GM23248 (cell line): ENCODE measurements around the gene ADGRL3. TPM values are rescaled to one million over a fixed set of nuclear protein-coding genes. Genes with fewer than 3 reads are reported as not detected.
"Not testable (repeated sequence)": the region's sequence is repeated elsewhere in the genome, so short reads cannot be mapped to it uniquely, and the experiment has no call there.

ENCODE experiments used
- DNase-seq: peaks from one replicate; pipeline ENCODE4 v3.0.0-alpha.2; 2015
- H2AFZ ChIP-seq: fragments of 200-600 bp; sonication (generic); 2 replicates; pipeline ENCODE4 v1.6.1; 2016; ENCODE audit warnings: antibody characterized with exemption
- H3F3A ChIP-seq: fragments of 200-600 bp; sonication (generic); 2 replicates; pipeline ENCODE4 v1.6.1; 2016; ENCODE audit warnings: mild to moderate bottlenecking, antibody characterized with exemption, mixed run types; ENCODE audit not compliant: insufficient read depth
- H3K27ac ChIP-seq: fragments of 200-600 bp; sonication (generic); 2 replicates; pipeline ENCODE4 v1.5.1; 2016; ENCODE audit warnings: mild to moderate bottlenecking
- H3K27me3 ChIP-seq: fragments of 200-600 bp; sonication (generic); replicated peaks from 2 replicates; pipeline ENCODE4 v1.6.1; 2016; ENCODE audit warnings: mild to moderate bottlenecking; ENCODE audit not compliant: insufficient read depth
- H3K36me3 ChIP-seq: fragments of 200-600 bp; sonication (generic); 2 replicates; pipeline ENCODE4 v1.6.1; 2016; ENCODE audit warnings: low read depth, mild to moderate bottlenecking
- H3K4me1 ChIP-seq: fragments of 200-600 bp; sonication (generic); 2 replicates; pipeline ENCODE4 v1.6.1; 2016; ENCODE audit warnings: mild to moderate bottlenecking; ENCODE audit not compliant: insufficient read depth
- H3K4me2 ChIP-seq: fragments of 200-600 bp; sonication (generic); one replicate; pipeline ENCODE4 v1.6.1; 2016; ENCODE audit warnings: mild to moderate bottlenecking; ENCODE audit not compliant: unreplicated experiment
- H3K4me3 ChIP-seq: fragments of 200-600 bp; sonication (generic); 2 replicates; pipeline ENCODE4 v1.5.1; 2016; ENCODE audit warnings: mild to moderate bottlenecking
- H3K79me2 ChIP-seq: fragments of 200-600 bp; sonication (generic); 2 replicates; pipeline ENCODE4 v1.6.1; 2016; ENCODE audit warnings: mild to moderate bottlenecking; ENCODE audit not compliant: insufficient read depth
- H3K9ac ChIP-seq: fragments of 200-600 bp; sonication (generic); 2 replicates; pipeline ENCODE4 v1.6.1; 2016; ENCODE audit warnings: mild to moderate bottlenecking
- H3K9me2 ChIP-seq: fragments of 200-600 bp; sonication (generic); 2 replicates; pipeline ENCODE4 v1.6.1; 2016; ENCODE audit warnings: mixed run types, mild to moderate bottlenecking, moderate library complexity; ENCODE audit not compliant: insufficient read depth
- H3K9me3 ChIP-seq: fragments of 200-600 bp; sonication (generic); one replicate; pipeline ENCODE4 v1.6.1; 2017; ENCODE audit warnings: low read depth
- H4K20me1 ChIP-seq: fragments of 200-600 bp; sonication (generic); 2 replicates; pipeline ENCODE4 v1.6.0; 2016; ENCODE audit not compliant: insufficient read depth
- EZH2 ChIP-seq: fragments of 200-600 bp; sonication (generic); IDR thresholded peaks from 2 replicates; pipeline ENCODE4 v1.6.1; 2018; ENCODE audit warnings: antibody characterized with exemption, mild to moderate bottlenecking; ENCODE audit not compliant: insufficient read depth, poor library complexity, severe bottlenecking
- EZH2phosphoT487 ChIP-seq: fragments of 200-600 bp; sonication (generic); IDR thresholded peaks from 2 replicates; pipeline ENCODE4 v1.6.1; 2018; ENCODE audit warnings: antibody characterized with exemption, moderate library complexity, mild to moderate bottlenecking, low read depth; ENCODE audit not compliant: insufficient read depth
- whole genome bisulfite sequencing, 2 experiments: methylation state at CpG; one replicate each; pipeline ENCODE4 v1.1.6; 2015 to 2017; ENCODE audit warnings: low lambda C conversion rate in 2 of 2, low coverage in 1 of 2; ENCODE audit errors: missing lambda C conversion rate in 2 of 2; 5-methylcytosine and 5-hydroxymethylcytosine counted together
- in situ Hi-C: fragments of 300-500 bp; cut with MboI; formaldehyde crosslinking; loops from 2 replicates; pipeline ENCODE4 v1.15.0; 2020
- polyA plus RNA-seq: library from polyadenylated mRNA; unstranded; fragments of >200 nt; fragmentation: Nextera tagmentation; extraction: Ambion mirVana; gene quantifications from 2 replicates; pipeline ENCODE4 v1.2.1, GENCODE V29; 2016
- total RNA-seq: library from RNA; depleted of rRNA; stranded (reverse); fragments of >200 nt; shearing (Covaris generic); gene quantifications from 2 replicates; pipeline ENCODE4 v1.2.3, GENCODE V29; 2014

Gene ADGRL3
- total and polyA plus RNA-seq, 2 experiments from 2014 or later = not detected

DNA sequence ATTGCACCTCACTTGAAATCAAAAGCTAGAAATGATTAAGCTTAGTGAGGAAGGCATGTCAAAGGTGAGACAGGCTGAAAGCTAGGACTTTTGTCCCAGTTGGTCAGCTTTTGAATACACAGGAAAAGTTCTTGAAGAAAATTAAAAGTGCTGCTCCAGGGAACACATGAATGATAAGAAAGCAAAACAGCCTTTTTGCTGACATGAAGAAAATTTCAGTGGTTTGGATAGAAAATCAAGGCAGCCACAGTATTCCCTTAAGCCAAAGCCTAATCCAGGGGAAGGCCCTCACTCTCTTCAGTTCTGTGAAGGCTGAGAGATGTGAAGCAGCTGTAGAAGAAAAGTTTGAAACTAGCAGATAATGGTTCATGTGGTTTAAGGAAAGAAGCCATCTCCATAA is 150.8 kb downstream of the ADGRL3 start:
- H3K27me3 ChIP-seq = no peaks in the 10 kb centered on the region
- no peak for DNase-seq
- no peak overlapping the region for H2AFZ ChIP-seq
- in situ Hi-C loops = no loop called here
- no peaks in the 10 kb centered on the region for H3K36me3 ChIP-seq
- H3K9ac ChIP-seq = no peak overlapping the region
- no peaks in the 10 kb centered on the region for H4K20me1 ChIP-seq
- H3F3A ChIP-seq = no peaks in the 10 kb centered on the region
- peaks cover 2% of the 10 kb centered on the region for H3K9me3 ChIP-seq
- H3K79me2 ChIP-seq = no peaks in the 10 kb centered on the region
- H3K4me3 ChIP-seq = no peak overlapping the region
- no peaks in the 10 kb centered on the region for H3K4me1 ChIP-seq
- no peaks in the 10 kb centered on the region for H3K9me2 ChIP-seq
- H3K27ac ChIP-seq = no peak overlapping the region
- no peak overlapping the region for H3K4me2 ChIP-seq
- TF ChIP-seq EZH2 (no peak), EZH2phosphoT487 (no peak)

DNA sequence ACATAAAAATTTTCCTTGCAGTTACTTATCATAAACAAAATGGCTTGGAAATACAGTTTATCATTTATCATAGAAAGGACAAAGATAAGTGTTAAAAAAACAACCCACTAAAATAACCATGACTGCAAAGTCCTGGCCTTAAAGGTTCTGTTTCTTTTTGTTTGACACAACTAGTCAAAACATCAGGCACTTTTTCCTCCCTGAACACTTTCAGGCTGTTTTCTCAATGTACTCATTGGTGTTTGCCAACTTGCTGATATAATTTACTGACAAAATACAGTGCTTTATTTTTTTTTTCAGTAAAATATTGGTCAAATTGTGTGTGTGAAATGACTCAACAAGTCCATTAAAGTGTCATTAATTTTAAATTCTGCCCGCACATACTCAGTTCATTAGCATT is 156.6 kb downstream of the ADGRL3 start:
- Histone ChIP-seq H3K4me2 (no peak overlapping the region), H3K9me2 (no peaks in the 10 kb centered on the region), H3K36me3 (no peaks in the 10 kb centered on the region), H3F3A (no peaks in the 10 kb centered on the region), H3K4me3 (no peak overlapping the region), H3K27ac (no peak overlapping the region), H3K9ac (no peak overlapping the region), H4K20me1 (no peaks in the 10 kb centered on the region), H3K79me2 (no peaks in the 10 kb centered on the region), H3K27me3 (no peaks in the 10 kb centered on the region), H3K9me3 (no peaks in the 10 kb centered on the region), H2AFZ (no peak overlapping the region), H3K4me1 (no peaks in the 10 kb centered on the region)
- no peak for DNase-seq
- TF ChIP-seq EZH2 = no peak
- TF ChIP-seq EZH2phosphoT487 = no peak
- in situ Hi-C loops = no loop called here
- 25% methylated on average over 1 of the region's 1 CpG for WGBS, 2 experiments

DNA sequence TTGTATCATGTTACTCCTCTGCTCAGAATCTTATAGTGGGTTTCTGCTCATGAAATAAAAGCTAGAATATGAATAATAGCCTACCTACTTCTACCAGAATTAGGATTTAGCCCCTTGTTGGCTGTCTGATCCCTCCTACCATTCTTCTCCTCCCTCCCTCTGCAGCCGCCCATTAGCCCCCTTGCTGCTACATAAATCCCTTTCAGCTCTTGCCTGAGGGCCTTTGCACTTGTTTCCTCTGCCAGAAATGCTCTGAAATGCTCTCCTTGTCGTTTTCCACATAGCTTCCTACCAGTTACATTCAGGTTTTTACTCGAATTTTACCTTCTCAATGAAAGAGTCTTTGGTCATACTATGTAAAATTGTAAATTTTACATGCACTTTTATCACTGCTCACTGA is 159.2 kb downstream of the ADGRL3 start:
- Histone ChIP-seq H3K27ac (no peak overlapping the region), H3K4me3 (no peak overlapping the region), H3K79me2 (no peaks in the 10 kb centered on the region), H2AFZ (no peak overlapping the region), H3K4me1 (no peaks in the 10 kb centered on the region), H3K36me3 (no peaks in the 10 kb centered on the region), H3K9ac (no peak overlapping the region), H3K4me2 (no peak overlapping the region), H3K27me3 (no peaks in the 10 kb centered on the region), H3K9me3 (no peaks in the 10 kb centered on the region), H4K20me1 (no peaks in the 10 kb centered on the region), H3K9me2 (no peaks in the 10 kb centered on the region), H3F3A (no peaks in the 10 kb centered on the region)
- WGBS, 2 experiments = 8% methylated on average over 3 of the region's 3 CpGs
- no peak for DNase-seq
- in situ Hi-C loops = no loop called here
- TF ChIP-seq EZH2 (no peak), EZH2phosphoT487 (no peak)

DNA sequence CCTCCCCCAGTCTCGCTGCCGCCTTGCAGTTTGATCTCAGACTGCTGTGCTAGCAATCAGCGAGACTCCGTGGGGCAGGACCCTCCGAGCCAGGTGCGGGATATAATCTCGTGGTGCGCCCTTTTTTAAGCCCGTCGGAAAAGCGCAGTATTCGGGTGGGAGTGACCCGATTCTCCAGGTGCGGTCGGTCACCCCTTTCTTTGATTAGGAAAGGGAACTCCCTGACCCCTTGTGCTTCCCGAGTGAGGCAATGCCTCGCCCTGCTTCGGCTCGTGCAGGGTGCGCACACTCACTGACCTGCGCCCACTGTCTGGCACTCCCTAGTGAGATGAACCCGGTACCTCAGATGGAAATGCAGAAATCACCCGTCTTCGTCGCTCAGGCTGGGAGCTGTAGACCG is 172.7 kb downstream of the ADGRL3 start:
- H3K4me2 ChIP-seq, H2AFZ ChIP-seq, H3K9me3 ChIP-seq, H3K4me1 ChIP-seq, H3K36me3 ChIP-seq, H3K9me2 ChIP-seq, H3K79me2 ChIP-seq, H3K9ac ChIP-seq, H3K27me3 ChIP-seq, in situ Hi-C loops, H3F3A ChIP-seq, DNase-seq, H4K20me1 ChIP-seq, H3K27ac ChIP-seq, H3K4me3 ChIP-seq: not testable (repeated sequence)
- 63 to 70% methylated on average over 21 to 26 of the region's 26 CpGs for WGBS, 2 experiments

DNA sequence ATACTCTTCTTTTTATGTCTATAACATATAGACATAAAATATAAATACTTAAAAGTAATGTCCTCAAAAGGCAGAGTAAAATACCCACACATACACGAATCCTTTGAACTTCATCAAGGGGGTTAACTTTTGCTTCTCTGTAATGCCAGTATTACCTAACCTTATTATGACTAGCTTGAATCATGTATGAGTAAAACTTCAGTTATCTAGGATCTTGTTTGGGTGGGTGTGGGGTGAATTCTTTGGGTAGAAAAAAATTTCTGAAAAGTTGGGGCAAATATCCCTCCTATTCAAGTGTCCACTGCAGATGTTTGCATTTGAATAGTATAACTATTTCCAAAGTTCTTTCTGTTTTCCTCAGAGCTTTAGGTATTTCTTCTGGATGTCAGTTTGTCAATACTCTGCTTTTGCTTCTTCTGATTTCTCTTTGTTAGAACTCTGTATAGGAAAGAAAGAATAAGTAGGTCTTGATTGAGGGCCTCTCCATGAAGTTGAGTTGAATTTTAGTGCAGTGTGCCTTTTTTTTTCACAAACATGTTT is 173.8 kb downstream of the ADGRL3 start:
- in situ Hi-C loops = no loop called here
- WGBS, 2 experiments = 5 to 13% methylated on average over 1 of the region's 1 CpG
- no peak overlapping the region for H3K4me2 ChIP-seq
- no peak overlapping the region for H2AFZ ChIP-seq
- no peaks in the 10 kb centered on the region for H3K27me3 ChIP-seq
- no peaks in the 10 kb centered on the region for H3K9me3 ChIP-seq
- H3K9ac ChIP-seq = no peak overlapping the region
- H3K79me2 ChIP-seq = no peaks in the 10 kb centered on the region
- H3K4me3 ChIP-seq = no peak overlapping the region
- H3K9me2 ChIP-seq = no peaks in the 10 kb centered on the region
- no peaks in the 10 kb centered on the region for H3K36me3 ChIP-seq
- DNase-seq = no peak
- no peaks in the 10 kb centered on the region for H3F3A ChIP-seq
- TF ChIP-seq EZH2phosphoT487 (no peak), EZH2 (no peak)
- no peak overlapping the region for H3K27ac ChIP-seq
- no peaks in the 10 kb centered on the region for H3K4me1 ChIP-seq
- no peaks in the 10 kb centered on the region for H4K20me1 ChIP-seq
